ENCODE measurements around the gene ATP8A2.

GRCh38 chr13:25679936-25680335 is 308.2 kb downstream of the ATP8A2 start:
- TF ChIP-seq CTCF (IDR thresholded peaks at IDR 0.05) (no peak), POLR2A (IDR thresholded peaks at IDR 0.05) (no peak)
